ENCODE measurements around the gene MEIS1.

Gene MEIS1

GRCh38 chr2:66576311-66576560 lies 141.3 kb downstream of the MEIS1 start:
- TF ChIP-seq REST (IDR thresholded peaks at IDR 0.05; ENCODE audit: insufficient read depth in 1 of 2, low read depth in 2 of 2, low read length in 2 of 2) (no peak), FOXP2 (optimal IDR thresholded peaks at IDR 0.05; ENCODE audit: borderline replicate concordance, extremely low read depth, extremely low read length, insufficient read depth) (no peak), SIN3A (IDR thresholded peaks at IDR 0.05; ENCODE audit: borderline replicate concordance, insufficient read depth, low read length) (no peak), POLR2AphosphoS5 (IDR thresholded peaks at IDR 0.05; ENCODE audit: low read depth, low read length) (no peak), TAF1 (IDR thresholded peaks at IDR 0.05; ENCODE audit: borderline replicate concordance, insufficient read depth, low read length) (no peak)

- no peak for TF ChIP-seq TAF1 (IDR thresholded peaks at IDR 0.05; ENCODE audit: borderline replicate concordance, insufficient read depth, low read length)
- no peak for TF ChIP-seq SIN3A (IDR thresholded peaks at IDR 0.05; ENCODE audit: borderline replicate concordance, insufficient read depth, low read length)
- no peak for TF ChIP-seq REST (IDR thresholded peaks at IDR 0.05; ENCODE audit: insufficient read depth in 1 of 2, low read depth in 2 of 2, low read length in 2 of 2)
Measured at GRCh38 chr2:66576561-66577320, 141.8 kb downstream of the MEIS1 start.

- TF ChIP-seq REST (IDR thresholded peaks at IDR 0.05; ENCODE audit: insufficient read depth in 1 of 2, low read depth in 2 of 2, low read length in 2 of 2) (no peak), TAF1 (IDR thresholded peaks at IDR 0.05; ENCODE audit: borderline replicate concordance, insufficient read depth, low read length) (no peak), FOXP2 (optimal IDR thresholded peaks at IDR 0.05; ENCODE audit: borderline replicate concordance, extremely low read depth, extremely low read length, insufficient read depth) (no peak), POLR2AphosphoS5 (IDR thresholded peaks at IDR 0.05; ENCODE audit: low read depth, low read length) (no peak), SIN3A (IDR thresholded peaks at IDR 0.05; ENCODE audit: borderline replicate concordance, insufficient read depth, low read length) (no peak)
Measured at GRCh38 chr2:66577321-66578053, 142.6 kb downstream of the MEIS1 start.

DNA sequence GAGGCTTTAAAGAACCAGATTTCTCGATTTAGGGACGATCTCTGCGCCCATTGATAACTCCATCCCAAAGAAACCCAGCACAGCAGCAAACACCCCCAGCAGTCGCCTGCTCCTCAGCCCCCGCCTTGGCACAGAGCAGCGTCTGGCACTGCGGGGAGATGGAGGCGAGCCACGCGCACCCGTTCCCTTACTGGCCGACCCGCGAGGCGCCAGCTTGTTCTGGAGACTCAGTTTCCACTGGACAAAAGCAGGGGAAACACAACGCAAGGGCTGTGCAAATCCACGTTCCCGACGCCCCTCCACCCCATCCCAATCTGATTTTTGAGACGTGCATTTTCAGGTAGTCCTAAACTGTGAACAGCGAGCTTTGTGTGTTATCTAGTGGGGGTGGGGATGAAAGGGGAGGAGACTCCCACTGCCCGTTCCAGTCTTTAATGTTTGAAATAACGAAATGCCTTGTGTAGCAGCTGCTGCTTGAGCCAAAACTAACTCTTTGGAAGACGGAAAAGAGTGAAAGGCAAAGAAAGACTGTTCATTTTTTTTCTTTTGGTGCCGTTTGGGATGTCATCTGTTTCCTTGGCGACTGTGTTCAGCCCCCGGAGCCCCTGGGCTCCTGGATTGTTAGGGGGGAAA lies 143.2 kb downstream of the MEIS1 start:
- TF ChIP-seq REST (IDR thresholded peaks at IDR 0.05; ENCODE audit: insufficient read depth in 1 of 2, low read depth in 2 of 2, low read length in 2 of 2), result no peak
- TF ChIP-seq SIN3A (IDR thresholded peaks at IDR 0.05; ENCODE audit: borderline replicate concordance, insufficient read depth, low read length), result no peak
- TF ChIP-seq FOXP2 (optimal IDR thresholded peaks at IDR 0.05; ENCODE audit: borderline replicate concordance, extremely low read depth, extremely low read length, insufficient read depth), result no peak
- no peak for TF ChIP-seq TAF1 (IDR thresholded peaks at IDR 0.05; ENCODE audit: borderline replicate concordance, insufficient read depth, low read length)
- no peak for TF ChIP-seq POLR2AphosphoS5 (IDR thresholded peaks at IDR 0.05; ENCODE audit: low read depth, low read length)

All from PFSK-1 (cell line).